HEK293 (cell line): ENCODE results near the gene CSNK1E.

Experiments used
- CTCF ChIA-PET: fragments of 350-600 bp; formaldehyde crosslinking; extraction: SDS; loops from one replicate; lab custom pipeline; 2021; ENCODE audit warnings: antibody characterized with exemption; lab: Yijun Ruan, JAX
- POLR2A ChIA-PET: fragments of 300-600 bp; formaldehyde crosslinking; extraction: SDS; loops from one replicate; lab custom pipeline; 2020; ENCODE audit warnings: antibody characterized with exemption, inconsistent platforms; lab: Yijun Ruan, JAX
- H3K27ac ChIP-seq: fragments of 200-500 bp; sonication (Bioruptor generic); 2 replicates; pipeline ENCODE4 v1.5.1; 2014; ENCODE audit warnings: low read depth, low read length, control low read depth, inconsistent platforms; ENCODE audit errors: extremely low read depth
- H3K36me3 ChIP-seq, 2 experiments: fragments of 200-500 bp in 1 of 2; sonication (Bioruptor generic) in 1 of 2; 1 replicate in 1 of 2; 2 replicates in 1 of 2; pipeline ENCODE4 v1.5.1; 2014 to 2017; ENCODE audit warnings: inconsistent platforms in 2 of 2, low read length in 2 of 2; ENCODE audit not compliant: control insufficient read depth in 2 of 2, insufficient read depth in 1 of 2
- H3K4me1 ChIP-seq: fragments of 200-500 bp; sonication (Bioruptor generic); 2 replicates; pipeline ENCODE4 v1.5.1; 2014; ENCODE audit warnings: mild to moderate bottlenecking, low read length, inconsistent platforms; ENCODE audit not compliant: control insufficient read depth, insufficient read depth
- H3K4me3 ChIP-seq: 2 replicates; pipeline ENCODE4 v1.5.1; 2011; ENCODE audit warnings: low read depth, mild to moderate bottlenecking, control low read depth, low read length, moderate library complexity
- H3K9me3 ChIP-seq: fragments of 200-500 bp; sonication (Bioruptor generic); 2 replicates; pipeline ENCODE4 v1.5.1; 2014; ENCODE audit warnings: low read depth, low read length, inconsistent platforms; ENCODE audit not compliant: control insufficient read depth, insufficient read depth
- BCL11B ChIP-seq: fragments of 450-650 bp; formaldehyde crosslinking; IDR thresholded peaks from 2 replicates; pipeline ENCODE4 v1.5.1; 2016; ENCODE audit warnings: low read depth, missing biosample characterization, missing genetic modification characterization
- HIC1 ChIP-seq: fragments of 450-650 bp; formaldehyde crosslinking; IDR thresholded peaks from 2 replicates; pipeline ENCODE4 v1.5.1; 2016; ENCODE audit warnings: missing biosample characterization, missing genetic modification characterization
- KLF1 ChIP-seq: fragments of 450-650 bp; formaldehyde crosslinking; IDR thresholded peaks from 2 replicates; pipeline ENCODE4 v1.5.1; 2016; ENCODE audit warnings: missing biosample characterization, missing genetic modification characterization
- MEIS1 ChIP-seq: sonication (generic); formaldehyde crosslinking; IDR thresholded peaks from 2 replicates; pipeline ENCODE4 v1.8.1; 2022; ENCODE audit warnings: missing genetic modification reagents, mild to moderate bottlenecking, borderline replicate concordance
- OSR2 ChIP-seq: fragments of 450-650 bp; formaldehyde crosslinking; IDR thresholded peaks from 2 replicates; pipeline ENCODE4 v1.5.1; 2016; ENCODE audit warnings: missing biosample characterization, missing genetic modification characterization
- SCRT1 ChIP-seq: fragments of 450-650 bp; formaldehyde crosslinking; IDR thresholded peaks from 2 replicates; pipeline ENCODE4 v1.5.1; 2016; ENCODE audit warnings: missing biosample characterization, missing genetic modification characterization, borderline replicate concordance
- ZFHX2 ChIP-seq: fragments of 450-650 bp; formaldehyde crosslinking; conservative IDR thresholded peaks from 2 replicates; pipeline ENCODE4 v1.5.1; 2016; ENCODE audit warnings: missing biosample characterization, missing genetic modification characterization
- ZFP37 ChIP-seq: fragments of 450-650 bp; formaldehyde crosslinking; IDR thresholded peaks from 2 replicates; pipeline ENCODE4 v1.5.1; 2016; ENCODE audit warnings: missing biosample characterization, missing genetic modification characterization
- ZFP69B ChIP-seq: fragments of 450-650 bp; formaldehyde crosslinking; IDR thresholded peaks from 2 replicates; pipeline ENCODE4 v1.5.1; 2016; ENCODE audit warnings: missing biosample characterization, missing genetic modification characterization
- ZNF175 ChIP-seq: fragments of 450-650 bp; formaldehyde crosslinking; IDR thresholded peaks from 2 replicates; pipeline ENCODE4 v1.5.1; 2016; ENCODE audit warnings: missing biosample characterization, missing genetic modification characterization
- ZNF354C ChIP-seq: fragments of 450-650 bp; formaldehyde crosslinking; IDR thresholded peaks from 2 replicates; pipeline ENCODE4 v1.5.1; 2016; ENCODE audit warnings: missing biosample characterization, missing genetic modification characterization, low read depth, borderline replicate concordance
- ZNF426 ChIP-seq: fragments of 450-650 bp; formaldehyde crosslinking; IDR thresholded peaks from 2 replicates; pipeline ENCODE4 v1.5.1; 2017; ENCODE audit warnings: missing biosample characterization, missing genetic modification characterization, mild to moderate bottlenecking, inconsistent platforms, moderate library complexity
- ZNF513 ChIP-seq: fragments of 450-650 bp; IDR thresholded peaks from 2 replicates; pipeline ENCODE4 v1.5.1; 2018; ENCODE audit warnings: missing biosample characterization, missing genetic modification characterization
- ZNF623 ChIP-seq: fragments of 450-650 bp; formaldehyde crosslinking; IDR thresholded peaks from 2 replicates; pipeline ENCODE4 v1.5.1; 2016; ENCODE audit warnings: missing biosample characterization, missing genetic modification characterization
- ZNF629 ChIP-seq: fragments of 450-650 bp; formaldehyde crosslinking; IDR thresholded peaks from 2 replicates; pipeline ENCODE4 v1.5.1; 2017; ENCODE audit warnings: missing biosample characterization, missing genetic modification characterization
- ZNF837 ChIP-seq: fragments of 450-650 bp; formaldehyde crosslinking; IDR thresholded peaks from 2 replicates; pipeline ENCODE4 v1.5.1; 2016; ENCODE audit warnings: missing biosample characterization, missing genetic modification characterization
- ZSCAN30 ChIP-seq: fragments of 450-650 bp; IDR thresholded peaks from 2 replicates; pipeline ENCODE4 v1.5.1; 2018; ENCODE audit warnings: missing biosample characterization, mild to moderate bottlenecking, missing genetic modification characterization, moderate library complexity
- TF ChIP-seq, protein P1 (sequence below): fragments of 450-650 bp; formaldehyde crosslinking; conservative IDR thresholded peaks from 2 replicates; pipeline ENCODE4 v1.5.1; 2016; ENCODE audit warnings: low read depth, missing biosample characterization, missing genetic modification characterization

CSNK1E gene

DNA sequence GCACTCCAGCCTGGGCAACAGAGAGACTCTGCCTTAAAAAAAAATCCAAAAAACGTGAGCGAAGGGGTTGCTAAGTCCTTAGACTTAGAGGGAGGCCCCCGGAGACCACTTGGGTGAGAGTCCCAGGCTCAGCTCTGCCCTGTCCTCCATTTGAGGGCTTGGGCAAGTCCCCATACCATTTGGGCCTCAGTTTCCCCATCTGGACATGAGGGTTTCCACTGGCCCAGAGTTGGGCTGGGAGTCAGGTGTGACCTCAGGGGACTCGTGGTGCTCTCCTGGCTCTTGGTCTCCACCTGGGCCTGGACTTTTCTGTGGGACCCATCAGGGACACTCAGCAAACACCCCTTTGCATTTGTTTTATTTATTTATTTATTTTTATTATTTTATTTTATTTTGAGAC, 35.2 kb upstream of the CSNK1E start (continued):
- TF ChIP-seq ZNF629 (no peak), KLF1 (tag by site-specific recombination) (no peak), ZFHX2 (tag by site-specific recombination) (no peak)

DNA sequence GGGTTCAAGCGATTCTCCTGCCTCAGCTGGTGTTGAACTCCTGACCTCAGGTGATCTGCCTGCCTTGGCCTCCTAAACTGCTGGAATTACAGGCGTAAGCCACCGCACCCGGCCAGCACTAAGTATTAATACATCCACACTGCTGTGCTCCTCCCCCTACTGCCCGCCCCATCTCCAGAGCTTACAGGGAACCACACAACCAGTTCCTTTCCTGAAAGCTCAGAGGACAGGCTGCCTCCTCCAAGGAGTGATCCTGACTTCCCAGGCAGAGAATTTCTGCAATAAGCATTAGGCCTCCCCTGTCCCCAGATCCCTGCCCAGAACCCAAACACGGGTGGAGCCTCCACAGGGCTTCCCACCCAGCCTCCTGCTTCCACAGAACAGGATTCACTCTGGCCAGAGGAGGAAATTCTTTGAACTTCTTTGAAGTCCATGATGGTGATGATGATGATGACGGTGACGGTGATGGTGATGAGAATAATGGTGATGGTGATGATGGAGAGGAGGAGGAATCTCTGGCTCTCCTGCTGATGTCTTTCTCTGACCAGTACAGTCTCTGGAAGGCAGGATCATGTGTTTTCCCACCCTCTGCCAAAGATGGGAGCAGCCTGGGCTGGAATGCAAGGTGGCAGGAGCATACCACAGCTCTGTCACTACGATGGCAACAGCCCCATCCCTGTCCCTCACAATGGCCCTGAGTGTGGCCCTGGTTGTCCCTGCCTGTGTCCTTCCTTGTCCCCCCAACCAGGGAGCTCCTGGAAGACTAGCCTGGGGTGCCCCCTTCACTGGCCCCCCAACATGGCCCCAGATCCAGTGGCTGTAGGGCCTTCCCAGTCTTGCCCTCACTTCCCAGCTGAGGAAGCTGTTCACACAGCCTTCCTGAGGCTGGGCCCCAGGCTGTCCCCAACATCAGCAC, 33.5 kb upstream of the CSNK1E start:
- no peak for TF ChIP-seq ZNF623 (tag by site-specific recombination)
- peak; percentile 85 for TF ChIP-seq ZNF513 (tag by site-specific recombination)
- TF ChIP-seq MEIS1 (CRISPR knock-in tag) = no peak
- TF ChIP-seq, all 188 proteins: peak for 1

DNA sequence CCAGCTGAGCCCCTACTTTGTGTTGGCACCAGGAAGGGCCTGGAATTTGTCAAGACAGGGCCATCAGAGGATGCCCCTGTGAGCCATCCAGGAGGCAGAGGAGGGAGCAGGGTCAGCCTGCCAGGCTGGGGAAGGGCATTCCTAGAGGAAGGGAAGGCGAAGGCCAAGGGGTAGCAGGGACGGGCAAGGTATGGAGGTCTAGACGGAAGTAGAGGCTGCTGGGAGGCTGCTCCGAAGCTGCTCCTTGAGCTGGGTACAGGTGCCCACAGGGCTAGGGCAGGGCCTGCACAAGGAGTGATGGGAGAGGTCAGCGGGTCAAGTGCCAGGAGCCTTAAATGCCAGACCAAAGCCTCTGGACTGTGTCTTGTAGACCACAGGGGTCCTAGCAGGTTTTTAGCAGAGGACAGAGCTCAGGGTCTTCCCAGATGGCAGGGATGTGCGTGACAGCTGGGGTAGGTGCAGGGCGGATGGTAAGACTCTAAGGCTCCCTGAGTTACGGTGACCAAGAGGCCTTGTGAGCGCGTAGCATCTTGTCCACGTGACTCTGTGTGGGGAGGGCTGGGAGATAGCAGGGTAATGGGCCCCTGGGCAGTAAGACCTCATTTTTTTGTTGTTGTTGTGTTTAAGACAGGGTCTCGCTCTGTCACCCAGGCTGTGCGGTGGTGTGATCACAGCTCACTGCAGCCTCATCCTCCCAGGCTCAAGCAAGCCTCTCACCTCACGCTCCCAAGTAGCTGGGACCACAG, 31.7 kb upstream of the CSNK1E start:
- TF ChIP-seq HIC1 = peak; percentile 33; the same call in 1 of the 2 replicates
- TF ChIP-seq BCL11B (tag by site-specific recombination) = no peak
- H3K4me3 ChIP-seq = no peak overlapping the region
- CTCF ChIA-PET = interaction anchor here (0.6 to 1.6 kb wide), 7 partner anchors 86 to 297 kb away, joined by 3 to 10 read pairs (median 4); no protein-coding TSS in a partner anchor
- H3K4me1 ChIP-seq = no peaks in the 10 kb centered on the region
- POLR2A ChIA-PET = no interaction called here
- H3K9me3 ChIP-seq = no peaks in the 10 kb centered on the region
- H3K36me3 ChIP-seq = peaks cover 0 to 2% of the 10 kb centered on the region in 2 experiments; a peak in 2 of 3 replicates
- H3K27ac ChIP-seq = no peak overlapping the region

More for the DNA sequence above, 33.5 kb upstream of the CSNK1E start:
- ChIA-PET POLR2A (no interaction called here), CTCF (interaction anchor here (0.5 to 1.8 kb wide), 7 partner anchors 13 to 341 kb away, joined by 3 to 10 read pairs (median 3); no protein-coding TSS in a partner anchor)
- H3K4me3 ChIP-seq = no peak overlapping the region
- H3K9me3 ChIP-seq = no peaks in the 10 kb centered on the region
- H3K27ac ChIP-seq = no peak overlapping the region
- peaks cover 0 to 12% of the 10 kb centered on the region in 2 experiments; a peak in 2 of 3 replicates for H3K36me3 ChIP-seq
- H3K4me1 ChIP-seq = no peaks in the 10 kb centered on the region

DNA sequence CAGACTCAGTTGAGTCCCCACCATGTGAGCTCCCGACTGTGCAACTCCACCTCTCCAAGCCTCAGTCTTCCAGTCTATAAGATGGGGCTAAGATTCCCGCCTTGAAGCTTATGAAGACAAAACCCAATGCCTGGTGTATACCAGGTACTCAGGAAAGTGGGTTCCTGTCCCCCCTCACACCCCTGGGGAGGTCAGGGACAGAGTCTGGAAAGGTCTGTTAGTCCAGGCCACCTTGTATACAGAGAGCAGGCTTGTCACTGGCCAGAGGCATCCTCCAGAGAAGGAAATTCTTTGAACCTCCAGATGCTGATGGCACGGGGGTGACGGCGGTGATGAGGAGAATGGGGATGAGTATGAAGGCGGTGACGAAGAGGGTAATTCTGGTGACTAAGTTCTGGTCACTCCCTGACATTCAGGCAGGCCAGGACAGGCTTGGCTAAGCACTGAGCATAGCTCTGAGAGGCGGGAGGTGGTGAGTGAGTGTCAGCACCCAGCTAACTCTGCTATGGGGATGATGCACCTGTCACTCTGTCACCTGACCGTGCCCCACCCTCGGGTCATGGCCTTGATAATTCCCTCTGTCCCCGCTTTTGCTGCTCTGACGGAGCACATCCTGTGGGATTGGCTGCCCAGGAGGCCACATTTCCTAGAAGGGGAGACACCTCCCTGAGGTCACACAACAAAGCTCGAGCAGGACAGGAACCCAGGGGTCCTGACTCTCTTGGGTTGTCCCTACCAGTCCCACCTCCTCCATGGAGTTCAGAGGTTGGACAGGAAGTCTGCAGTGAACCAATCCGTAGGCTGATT, 30.9 kb upstream of the CSNK1E start:
- Histone ChIP-seq H3K27ac (no peak overlapping the region), H3K36me3 (no peaks in the 10 kb centered on the region), H3K9me3 (no peaks in the 10 kb centered on the region), H3K4me3 (no peak overlapping the region), H3K4me1 (no peaks in the 10 kb centered on the region)
- POLR2A ChIA-PET = interaction anchor here (0.5 kb wide), 1 partner anchor 366 kb away, joined by 3 read pairs; no protein-coding TSS in a partner anchor
- CTCF ChIA-PET = interaction anchor here (0.6 to 1.4 kb wide), 5 partner anchors 70 to 294 kb away, joined by 3 to 5 read pairs (median 3); no protein-coding TSS in a partner anchor
- TF ChIP-seq SCRT1 (tag by site-specific recombination) (no peak), ZNF175 (tag by site-specific recombination) (no peak), ZFP69B (tag by site-specific recombination) (no peak), OSR2 (tag by site-specific recombination) (no peak), ZNF837 (tag by site-specific recombination) (no peak), ZFP37 (tag by site-specific recombination) (no peak), ZSCAN30 (tag by site-specific recombination) (no peak), ZNF354C (tag by site-specific recombination) (no peak), ZNF426 (tag by site-specific recombination) (no peak)
- TF ChIP-seq, protein P1, sequence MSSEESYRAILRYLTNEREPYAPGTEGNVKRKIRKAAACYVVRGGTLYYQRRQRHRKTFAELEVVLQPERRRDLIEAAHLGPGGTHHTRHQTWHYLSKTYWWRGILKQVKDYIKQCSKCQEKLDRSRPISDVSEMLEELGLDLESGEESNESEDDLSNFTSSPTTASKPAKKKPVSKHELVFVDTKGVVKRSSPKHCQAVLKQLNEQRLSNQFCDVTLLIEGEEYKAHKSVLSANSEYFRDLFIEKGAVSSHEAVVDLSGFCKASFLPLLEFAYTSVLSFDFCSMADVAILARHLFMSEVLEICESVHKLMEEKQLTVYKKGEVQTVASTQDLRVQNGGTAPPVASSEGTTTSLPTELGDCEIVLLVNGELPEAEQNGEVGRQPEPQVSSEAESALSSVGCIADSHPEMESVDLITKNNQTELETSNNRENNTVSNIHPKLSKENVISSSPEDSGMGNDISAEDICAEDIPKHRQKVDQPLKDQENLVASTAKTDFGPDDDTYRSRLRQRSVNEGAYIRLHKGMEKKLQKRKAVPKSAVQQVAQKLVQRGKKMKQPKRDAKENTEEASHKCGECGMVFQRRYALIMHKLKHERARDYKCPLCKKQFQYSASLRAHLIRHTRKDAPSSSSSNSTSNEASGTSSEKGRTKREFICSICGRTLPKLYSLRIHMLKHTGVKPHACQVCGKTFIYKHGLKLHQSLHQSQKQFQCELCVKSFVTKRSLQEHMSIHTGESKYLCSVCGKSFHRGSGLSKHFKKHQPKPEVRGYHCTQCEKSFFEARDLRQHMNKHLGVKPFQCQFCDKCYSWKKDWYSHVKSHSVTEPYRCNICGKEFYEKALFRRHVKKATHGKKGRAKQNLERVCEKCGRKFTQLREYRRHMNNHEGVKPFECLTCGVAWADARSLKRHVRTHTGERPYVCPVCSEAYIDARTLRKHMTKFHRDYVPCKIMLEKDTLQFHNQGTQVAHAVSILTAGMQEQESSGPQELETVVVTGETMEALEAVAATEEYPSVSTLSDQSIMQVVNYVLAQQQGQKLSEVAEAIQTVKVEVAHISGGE (tag by site-specific recombination) = no peak
